DND-41 (cell line): Measurements from ENCODE around the gene NSD1.

Source experiments
- EZH2 ChIP-seq: IDR thresholded peaks from 3 replicates; pipeline ENCODE4 v1.6.1; 2012; ENCODE audit warnings: borderline replicate concordance, low read depth, mild to moderate bottlenecking, moderate library complexity, low read length, inconsistent platforms; ENCODE audit not compliant: severe bottlenecking
- TF ChIP-seq, protein P1 (sequence below): IDR thresholded peaks from 2 replicates; pipeline ENCODE4 v1.5.1; 2012; ENCODE audit warnings: borderline replicate concordance, low read length, moderate library complexity, mild to moderate bottlenecking; ENCODE audit not compliant: poor library complexity, severe bottlenecking; ENCODE audit errors: extremely low read depth

DNA sequence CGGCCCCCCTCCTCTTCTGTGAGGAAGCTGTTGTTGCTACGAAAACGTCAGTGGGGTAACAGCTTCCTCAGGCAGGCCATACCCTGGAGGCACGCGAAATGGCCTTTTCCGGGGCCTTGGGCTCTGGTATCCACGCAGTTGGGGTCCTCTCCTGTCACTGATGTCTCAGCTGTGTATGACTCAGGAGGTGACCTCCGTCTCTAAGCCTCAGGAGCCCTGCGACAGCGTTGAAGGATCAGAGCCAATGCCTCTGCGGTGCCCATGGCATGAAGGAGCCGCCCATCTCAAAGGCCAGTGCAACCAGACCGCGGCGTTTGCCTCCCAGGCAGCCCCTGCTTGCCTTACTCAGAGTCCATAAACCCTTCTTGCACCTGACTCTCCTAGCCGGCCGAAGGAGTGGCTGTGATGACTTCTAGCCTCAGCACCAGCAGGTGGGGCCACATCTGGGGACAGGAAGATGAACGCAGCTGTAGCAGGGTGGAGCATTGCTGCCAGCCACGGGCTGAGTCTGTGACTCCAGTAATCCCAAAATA is 179.1 kb downstream of the NSD1 start:
- TF ChIP-seq EZH2 = no peak
- TF ChIP-seq, protein P1, sequence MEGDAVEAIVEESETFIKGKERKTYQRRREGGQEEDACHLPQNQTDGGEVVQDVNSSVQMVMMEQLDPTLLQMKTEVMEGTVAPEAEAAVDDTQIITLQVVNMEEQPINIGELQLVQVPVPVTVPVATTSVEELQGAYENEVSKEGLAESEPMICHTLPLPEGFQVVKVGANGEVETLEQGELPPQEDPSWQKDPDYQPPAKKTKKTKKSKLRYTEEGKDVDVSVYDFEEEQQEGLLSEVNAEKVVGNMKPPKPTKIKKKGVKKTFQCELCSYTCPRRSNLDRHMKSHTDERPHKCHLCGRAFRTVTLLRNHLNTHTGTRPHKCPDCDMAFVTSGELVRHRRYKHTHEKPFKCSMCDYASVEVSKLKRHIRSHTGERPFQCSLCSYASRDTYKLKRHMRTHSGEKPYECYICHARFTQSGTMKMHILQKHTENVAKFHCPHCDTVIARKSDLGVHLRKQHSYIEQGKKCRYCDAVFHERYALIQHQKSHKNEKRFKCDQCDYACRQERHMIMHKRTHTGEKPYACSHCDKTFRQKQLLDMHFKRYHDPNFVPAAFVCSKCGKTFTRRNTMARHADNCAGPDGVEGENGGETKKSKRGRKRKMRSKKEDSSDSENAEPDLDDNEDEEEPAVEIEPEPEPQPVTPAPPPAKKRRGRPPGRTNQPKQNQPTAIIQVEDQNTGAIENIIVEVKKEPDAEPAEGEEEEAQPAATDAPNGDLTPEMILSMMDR = peak; percentile 53
